GM21576 (cell line): ENCODE results near the gene EXOSC3.

Experiments used
- ATAC-seq: cut with Tn5 transposase; IDR thresholded peaks from one replicate; pipeline ENCODE4 v1.9.1; 2021; ENCODE audit warnings: mild to moderate bottlenecking, moderate library complexity; ENCODE audit not compliant: unreplicated experiment

EXOSC3 gene

GRCh38 chr9:37739222-37739621, 45.6 kb downstream of the EXOSC3 start:
- no peak for ATAC-seq

GRCh38 chr9:37732952-37733351, 51.9 kb downstream of the EXOSC3 start:
- ATAC-seq: no peak

GRCh38 chr9:37732086-37732741, 52.6 kb downstream of the EXOSC3 start:
- ATAC-seq: no peak

- no peak for ATAC-seq
These were observed 54.0 kb downstream of the EXOSC3 start for GRCh38 chr9:37730839-37731238.

DNA sequence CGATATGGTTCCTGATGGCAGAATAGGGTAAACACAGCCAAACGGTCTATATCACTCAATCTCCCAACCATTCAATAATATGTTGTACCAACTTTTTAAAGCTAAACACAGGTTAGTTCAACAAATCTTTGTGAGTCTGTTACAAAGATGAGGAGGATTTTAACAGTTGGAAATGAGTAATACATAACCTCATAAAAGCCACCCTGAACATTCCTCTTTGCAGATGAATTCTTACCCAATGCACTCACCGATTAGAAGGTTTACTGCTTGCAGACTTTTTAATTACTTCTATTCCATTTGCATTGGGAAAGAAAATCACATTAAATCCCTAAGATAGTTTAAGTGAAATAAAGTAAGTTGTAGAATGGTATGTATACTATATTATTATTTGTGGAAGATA, 54.6 kb downstream of the EXOSC3 start:
- ATAC-seq: no peak
